ENCODE results near the gene NLRP6. TPM values are rescaled to one million over a fixed set of nuclear protein-coding genes. Genes with fewer than 3 reads are reported as not detected.
A peak's percentile ranks its signal among the peaks of the same experiment; 100 is the strongest.

The NLRP6 gene
- total RNA-seq, 2 donors from 2014 or later: not detected

GRCh38 chr11:283405-284104 lies 5.3 kb downstream of the NLRP6 start:
- WGBS, 2 experiments (ENCODE audit: insufficient coverage in 1 of 2, insufficient read length in 1 of 2): 87 to 100% methylated on average over 8 to 23 of the region's 23 CpGs
- no peaks in the 10 kb centered on the region for H3K36me3 ChIP-seq (ENCODE audit: control insufficient read depth, insufficient read depth, low read length)
- no peak overlapping the region for H3K27ac ChIP-seq (ENCODE audit: low read depth, low read length)
- no peak overlapping the region for H3K9ac ChIP-seq (ENCODE audit: extremely low read depth, low read length, poor library complexity, severe bottlenecking)
- H3K27ac Mint-ChIP-seq: no peak overlapping the region
- H3K27me3 Mint-ChIP-seq (ENCODE audit: insufficient read depth): peaks cover 62% of the 10 kb centered on the region
- no peaks in the 10 kb centered on the region for H3K4me1 ChIP-seq (ENCODE audit: control insufficient read depth, insufficient read depth, low read length)
- H3K36me3 Mint-ChIP-seq (ENCODE audit: low read depth): no peaks in the 10 kb centered on the region
- TF ChIP-seq CTCF (conservative IDR thresholded peaks at IDR 0.05): no peak
- no peaks in the 10 kb centered on the region for H3K9me3 Mint-ChIP-seq
- H3K4me1 Mint-ChIP-seq: peaks cover 3% of the 10 kb centered on the region
- H3K9me3 ChIP-seq (ENCODE audit: control insufficient read depth, low read length): no peaks in the 10 kb centered on the region
- H3K27me3 ChIP-seq (ENCODE audit: control insufficient read depth, insufficient read depth, low read length, poor library complexity, severe bottlenecking): peaks cover 59% of the 10 kb centered on the region
- H3K4me3 ChIP-seq (ENCODE audit: low read length): no peak overlapping the region
- DNase-seq: no peak
- no peak overlapping the region for H3K4me3 Mint-ChIP-seq

- Mint-ChIP-seq H3K27ac (no peak overlapping the region), H3K36me3 (ENCODE audit: low read depth) (no peaks in the 10 kb centered on the region), H3K9me3 (no peaks in the 10 kb centered on the region), H3K4me1 (peaks cover 3% of the 10 kb centered on the region), H3K4me3 (no peak overlapping the region), H3K27me3 (ENCODE audit: insufficient read depth) (peaks cover 57% of the 10 kb centered on the region)
- Histone ChIP-seq H3K27ac (ENCODE audit: low read depth, low read length) (no peak overlapping the region), H3K9me3 (ENCODE audit: control insufficient read depth, low read length) (no peaks in the 10 kb centered on the region), H3K9ac (ENCODE audit: extremely low read depth, low read length, poor library complexity, severe bottlenecking) (no peak overlapping the region), H3K4me3 (ENCODE audit: low read length) (no peak overlapping the region), H3K4me1 (ENCODE audit: control insufficient read depth, insufficient read depth, low read length) (no peaks in the 10 kb centered on the region), H3K36me3 (ENCODE audit: control insufficient read depth, insufficient read depth, low read length) (no peaks in the 10 kb centered on the region), H3K27me3 (ENCODE audit: control insufficient read depth, insufficient read depth, low read length, poor library complexity, severe bottlenecking) (peaks cover 53% of the 10 kb centered on the region)
- whole genome bisulfite sequencing, 2 experiments (ENCODE audit: insufficient coverage in 1 of 2, insufficient read length in 1 of 2): 89 to 90% methylated on average over 19 to 24 of the region's 24 CpGs
- DNase-seq: peak; percentile 48
- TF ChIP-seq CTCF (conservative IDR thresholded peaks at IDR 0.05): no peak
Measured at GRCh38 chr11:284105-285020, 6.2 kb downstream of the NLRP6 start.

- H3K9me3 Mint-ChIP-seq: no peaks in the 10 kb centered on the region
- H3K27me3 ChIP-seq (ENCODE audit: control insufficient read depth, insufficient read depth, low read length, poor library complexity, severe bottlenecking): peaks cover 44% of the 10 kb centered on the region
Measured at GRCh38 chr11:285021-285893, 7.0 kb downstream of the NLRP6 start.

More at GRCh38 chr11:285021-285893, 7.0 kb downstream of the NLRP6 start:
- H3K9me3 ChIP-seq (ENCODE audit: control insufficient read depth, low read length): no peaks in the 10 kb centered on the region
- DNase-seq: peak; percentile 38
- Mint-ChIP-seq H3K27ac (no peak overlapping the region), H3K4me3 (no peak overlapping the region), H3K36me3 (ENCODE audit: low read depth) (no peaks in the 10 kb centered on the region), H3K4me1 (peaks cover 7% of the 10 kb centered on the region), H3K27me3 (ENCODE audit: insufficient read depth) (peaks cover 51% of the 10 kb centered on the region)
- TF ChIP-seq CTCF (conservative IDR thresholded peaks at IDR 0.05): no peak
- no peaks in the 10 kb centered on the region for H3K4me1 ChIP-seq (ENCODE audit: control insufficient read depth, insufficient read depth, low read length)
- H3K36me3 ChIP-seq (ENCODE audit: control insufficient read depth, insufficient read depth, low read length): no peaks in the 10 kb centered on the region
- WGBS, 2 experiments (ENCODE audit: insufficient coverage in 1 of 2, insufficient read length in 1 of 2): 87 to 91% methylated on average over 17 to 29 of the region's 29 CpGs
- H3K4me3 ChIP-seq (ENCODE audit: low read length): no peak overlapping the region
- H3K9ac ChIP-seq (ENCODE audit: extremely low read depth, low read length, poor library complexity, severe bottlenecking): no peak overlapping the region
- H3K27ac ChIP-seq (ENCODE audit: low read depth, low read length): no peak overlapping the region
